ENCODE data around the gene SLC25A21.

Gene SLC25A21

DNA sequence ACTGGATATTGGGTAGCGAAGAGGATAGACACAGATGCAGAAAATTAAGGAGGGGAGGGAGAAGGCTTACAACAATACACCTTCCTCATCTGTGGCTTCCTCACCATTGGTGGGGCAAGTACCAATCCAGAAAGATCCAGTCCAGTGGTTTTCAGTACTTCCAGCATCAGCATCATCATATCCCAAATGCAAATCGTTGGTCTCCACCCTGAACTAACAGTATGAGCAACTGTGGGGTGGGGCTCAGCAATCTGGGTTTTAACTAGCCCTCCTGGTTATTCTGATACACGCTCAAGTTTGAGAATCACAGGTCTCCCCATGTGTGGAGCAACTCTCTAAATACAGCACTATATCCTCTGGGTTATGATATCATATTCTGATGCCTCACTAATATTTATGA is 317.0 kb downstream of the SLC25A21 start:
- TF ChIP-seq, protein P1, sequence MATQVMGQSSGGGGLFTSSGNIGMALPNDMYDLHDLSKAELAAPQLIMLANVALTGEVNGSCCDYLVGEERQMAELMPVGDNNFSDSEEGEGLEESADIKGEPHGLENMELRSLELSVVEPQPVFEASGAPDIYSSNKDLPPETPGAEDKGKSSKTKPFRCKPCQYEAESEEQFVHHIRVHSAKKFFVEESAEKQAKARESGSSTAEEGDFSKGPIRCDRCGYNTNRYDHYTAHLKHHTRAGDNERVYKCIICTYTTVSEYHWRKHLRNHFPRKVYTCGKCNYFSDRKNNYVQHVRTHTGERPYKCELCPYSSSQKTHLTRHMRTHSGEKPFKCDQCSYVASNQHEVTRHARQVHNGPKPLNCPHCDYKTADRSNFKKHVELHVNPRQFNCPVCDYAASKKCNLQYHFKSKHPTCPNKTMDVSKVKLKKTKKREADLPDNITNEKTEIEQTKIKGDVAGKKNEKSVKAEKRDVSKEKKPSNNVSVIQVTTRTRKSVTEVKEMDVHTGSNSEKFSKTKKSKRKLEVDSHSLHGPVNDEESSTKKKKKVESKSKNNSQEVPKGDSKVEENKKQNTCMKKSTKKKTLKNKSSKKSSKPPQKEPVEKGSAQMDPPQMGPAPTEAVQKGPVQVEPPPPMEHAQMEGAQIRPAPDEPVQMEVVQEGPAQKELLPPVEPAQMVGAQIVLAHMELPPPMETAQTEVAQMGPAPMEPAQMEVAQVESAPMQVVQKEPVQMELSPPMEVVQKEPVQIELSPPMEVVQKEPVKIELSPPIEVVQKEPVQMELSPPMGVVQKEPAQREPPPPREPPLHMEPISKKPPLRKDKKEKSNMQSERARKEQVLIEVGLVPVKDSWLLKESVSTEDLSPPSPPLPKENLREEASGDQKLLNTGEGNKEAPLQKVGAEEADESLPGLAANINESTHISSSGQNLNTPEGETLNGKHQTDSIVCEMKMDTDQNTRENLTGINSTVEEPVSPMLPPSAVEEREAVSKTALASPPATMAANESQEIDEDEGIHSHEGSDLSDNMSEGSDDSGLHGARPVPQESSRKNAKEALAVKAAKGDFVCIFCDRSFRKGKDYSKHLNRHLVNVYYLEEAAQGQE (IDR thresholded peaks at IDR 0.05; ENCODE audit: insufficient read depth in 1 of 2, low read depth in 2 of 2, low read length in 2 of 2), result no peak
- no peak for TF ChIP-seq TAF1 (IDR thresholded peaks at IDR 0.05; ENCODE audit: borderline replicate concordance, insufficient read depth, low read length)

DNA sequence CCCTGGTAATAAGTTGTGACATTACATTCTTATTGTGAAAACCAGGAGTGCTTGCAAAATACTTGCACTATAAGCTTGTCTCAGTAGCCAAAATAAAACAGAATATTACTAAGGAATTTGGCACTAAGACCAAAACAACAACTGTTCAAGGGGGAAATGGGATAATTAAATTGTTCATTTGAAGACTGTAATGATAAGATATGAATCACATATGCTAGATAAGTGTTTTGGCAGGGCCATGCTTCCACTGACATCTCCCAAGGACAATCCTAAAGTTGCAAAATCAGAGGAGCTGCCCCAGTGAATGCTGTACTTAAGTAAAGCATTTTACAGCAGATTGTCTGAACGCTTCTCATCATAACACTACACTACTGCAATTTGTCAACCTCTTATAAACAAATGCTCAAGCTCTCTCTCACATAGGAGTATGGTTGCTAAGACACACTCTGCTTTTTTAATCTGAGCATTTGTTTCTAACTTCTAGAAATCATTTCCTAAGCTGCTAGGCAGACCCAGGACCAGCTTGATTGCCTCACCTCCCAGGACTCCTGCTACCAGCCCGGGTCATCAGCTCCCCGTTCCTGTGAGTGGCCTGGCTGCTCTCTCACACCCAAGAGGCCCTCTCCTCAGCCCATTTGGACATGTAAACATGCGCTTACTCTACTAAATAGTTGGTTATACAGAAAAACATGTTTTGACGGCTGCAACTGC is 319.3 kb downstream of the SLC25A21 start:
- TF ChIP-seq POLR2AphosphoS5 (IDR thresholded peaks at IDR 0.05; ENCODE audit: low read depth, low read length), result no peak
- no peak for TF ChIP-seq SIN3A (IDR thresholded peaks at IDR 0.05; ENCODE audit: borderline replicate concordance, insufficient read depth, low read length)
- no peak for TF ChIP-seq TAF1 (IDR thresholded peaks at IDR 0.05; ENCODE audit: borderline replicate concordance, insufficient read depth, low read length)
- TF ChIP-seq FOXP2 (optimal IDR thresholded peaks at IDR 0.05; ENCODE audit: borderline replicate concordance, extremely low read depth, extremely low read length, insufficient read depth), result no peak
- TF ChIP-seq, protein P1 (IDR thresholded peaks at IDR 0.05; ENCODE audit: insufficient read depth in 1 of 2, low read depth in 2 of 2, low read length in 2 of 2), result no peak

DNA sequence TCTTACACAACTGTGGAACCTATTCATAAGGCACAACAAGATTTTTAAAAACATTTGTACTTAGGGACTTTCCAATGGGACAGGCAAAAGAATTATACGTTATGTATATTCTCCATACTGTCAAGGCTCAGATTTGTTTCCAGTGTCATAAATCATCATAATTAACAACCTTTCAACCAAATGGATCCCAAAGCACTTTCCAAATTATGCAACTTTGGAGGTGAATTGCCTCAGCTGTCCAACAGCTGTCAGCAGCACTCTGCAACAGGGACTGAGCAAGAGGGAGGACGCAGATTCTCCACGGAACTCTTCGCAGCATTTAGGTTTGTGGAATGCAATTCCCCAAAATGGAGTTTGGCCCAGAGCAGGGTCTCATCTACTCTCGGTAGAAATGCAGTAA is 324.2 kb downstream of the SLC25A21 start:
- TF ChIP-seq FOXP2 (optimal IDR thresholded peaks at IDR 0.05; ENCODE audit: borderline replicate concordance, extremely low read depth, extremely low read length, insufficient read depth), result no peak
- no peak for TF ChIP-seq POLR2AphosphoS5 (IDR thresholded peaks at IDR 0.05; ENCODE audit: low read depth, low read length)
- no peak for TF ChIP-seq TAF1 (IDR thresholded peaks at IDR 0.05; ENCODE audit: borderline replicate concordance, insufficient read depth, low read length)
- TF ChIP-seq SIN3A (IDR thresholded peaks at IDR 0.05; ENCODE audit: borderline replicate concordance, insufficient read depth, low read length), result no peak
- TF ChIP-seq, protein P1 (IDR thresholded peaks at IDR 0.05; ENCODE audit: insufficient read depth in 1 of 2, low read depth in 2 of 2, low read length in 2 of 2), result no peak

DNA sequence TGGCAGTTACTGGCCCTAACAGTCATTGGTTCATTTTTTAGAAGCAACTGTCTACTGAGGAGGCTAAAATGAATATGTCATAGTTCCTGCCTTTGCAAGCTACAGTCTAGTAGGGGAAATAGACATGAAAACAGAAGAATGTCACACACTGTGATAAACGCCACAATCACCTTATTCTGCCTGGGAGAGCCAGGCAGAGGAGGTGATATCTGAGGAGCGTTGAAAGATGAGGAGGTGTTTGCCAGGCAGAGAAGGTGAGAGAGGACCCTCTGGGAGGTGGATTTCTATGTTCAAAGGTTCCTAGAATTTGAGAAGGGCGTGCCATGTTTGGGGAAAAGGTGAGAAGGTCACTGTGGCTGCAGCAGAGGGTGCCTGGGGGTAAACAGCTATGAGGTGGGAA is 325.0 kb downstream of the SLC25A21 start:
- TF ChIP-seq SIN3A (IDR thresholded peaks at IDR 0.05; ENCODE audit: borderline replicate concordance, insufficient read depth, low read length) (no peak), TAF1 (IDR thresholded peaks at IDR 0.05; ENCODE audit: borderline replicate concordance, insufficient read depth, low read length) (no peak), FOXP2 (optimal IDR thresholded peaks at IDR 0.05; ENCODE audit: borderline replicate concordance, extremely low read depth, extremely low read length, insufficient read depth) (no peak), POLR2AphosphoS5 (IDR thresholded peaks at IDR 0.05; ENCODE audit: low read depth, low read length) (no peak)
- TF ChIP-seq, protein P1 (IDR thresholded peaks at IDR 0.05; ENCODE audit: insufficient read depth in 1 of 2, low read depth in 2 of 2, low read length in 2 of 2), result no peak
